DMS79 (cell line): ENCODE measurements around the gene BARX1.
"Not testable (repeated sequence)": the region's sequence is repeated elsewhere in the genome, so short reads cannot be mapped to it uniquely, and the experiment has no call there.

ENCODE experiments used
- DNase-seq: peaks from one replicate; lab custom pipeline; 2025; lab: John Stamatoyannopoulos, UW

BARX1 gene

DNA sequence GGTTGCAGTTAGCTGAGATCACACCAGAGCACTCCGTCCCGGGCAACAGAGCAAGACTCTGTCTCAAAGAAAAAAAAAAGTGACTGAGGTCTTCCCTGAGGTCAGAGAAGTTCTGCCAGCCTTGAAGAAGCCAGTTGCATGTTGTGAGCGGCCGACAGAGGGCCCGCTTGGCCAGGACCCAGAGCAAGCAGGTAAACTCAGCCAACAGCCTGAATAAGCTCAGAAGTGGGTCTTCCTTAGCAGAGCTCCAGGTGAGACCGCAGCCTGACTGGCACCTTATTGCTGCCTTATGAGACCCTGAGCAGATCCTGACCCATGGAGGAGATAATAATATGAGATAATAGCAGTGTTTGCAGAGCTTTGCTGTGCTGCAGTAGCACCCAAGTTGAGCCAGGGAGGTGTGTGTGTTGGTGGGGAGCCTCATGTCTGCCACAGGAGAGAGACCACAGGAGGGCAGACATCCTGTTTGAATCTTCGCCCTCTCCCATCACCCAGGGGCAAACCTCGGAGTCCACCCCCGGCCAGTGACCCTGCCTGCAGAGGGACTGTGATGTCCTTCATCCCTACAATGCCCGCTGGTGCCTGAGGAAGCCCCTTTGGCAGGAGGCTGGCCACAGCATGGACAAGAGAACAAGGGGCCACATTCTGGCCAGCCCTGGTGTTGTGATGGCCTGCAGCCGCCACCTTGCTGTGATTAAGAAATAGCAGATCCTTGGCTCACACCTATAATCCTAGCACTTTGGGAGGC lies 10.8 kb upstream of the BARX1 start:
- no peak for DNase-seq

DNA sequence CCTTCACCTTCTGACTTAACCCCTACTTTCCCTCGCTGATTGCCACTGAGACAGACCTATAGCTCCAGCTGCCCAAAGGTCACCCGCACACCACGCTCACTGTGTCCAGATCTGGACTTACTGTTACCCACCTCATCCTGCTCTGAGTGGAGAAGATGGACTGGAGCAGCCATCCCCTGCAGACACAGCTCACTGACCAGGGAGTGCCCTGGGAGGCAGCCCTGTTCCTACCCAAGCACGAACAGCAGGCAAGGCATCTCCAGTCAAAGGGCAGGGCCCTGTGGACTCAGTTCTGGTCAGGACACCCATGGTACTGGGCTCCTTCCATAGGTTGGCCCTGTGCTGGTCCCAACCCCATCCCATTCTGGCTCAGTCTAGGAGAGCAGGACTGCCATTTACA lies 9.5 kb upstream of the BARX1 start:
- DNase-seq: no peak

DNA sequence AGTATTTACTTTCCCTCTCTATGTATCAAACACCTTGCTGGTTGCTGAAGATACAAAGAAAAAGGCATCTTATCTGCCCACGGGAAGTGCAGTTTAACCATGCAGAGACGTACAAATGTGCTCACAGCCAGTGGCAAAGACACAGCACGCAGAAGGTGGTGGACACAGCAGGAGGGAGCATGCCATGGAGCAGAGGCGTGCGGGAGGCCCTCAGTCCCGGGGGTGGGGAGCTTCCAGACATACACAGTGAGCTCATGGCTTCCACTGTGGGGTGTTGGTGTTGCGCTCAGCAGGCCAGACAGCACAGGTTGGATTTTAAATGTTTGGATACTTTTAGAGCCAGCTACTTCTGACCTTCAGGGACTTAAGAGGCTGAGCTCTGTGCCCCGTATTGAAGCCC lies 8.8 kb upstream of the BARX1 start:
- no peak for DNase-seq

DNA sequence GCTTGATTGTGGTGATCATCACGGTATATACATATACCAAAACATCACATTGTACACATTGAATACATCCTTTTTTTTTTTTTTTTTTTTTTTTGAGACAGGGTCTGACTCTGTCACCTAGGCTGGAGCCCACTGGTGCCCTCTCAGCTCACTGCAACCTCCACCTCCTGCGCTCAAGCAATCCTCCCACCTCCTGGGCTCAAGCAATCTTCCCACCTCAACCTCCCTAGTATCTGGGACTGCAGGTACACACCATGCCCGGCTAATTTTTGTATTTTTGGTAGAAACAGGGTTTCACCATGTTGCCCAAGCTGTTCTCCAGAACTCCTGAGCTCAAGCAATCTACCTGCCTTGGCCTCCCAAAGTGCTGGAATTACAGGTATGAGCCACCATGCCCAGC lies 8.3 kb upstream of the BARX1 start:
- DNase-seq: not testable (repeated sequence)

DNA sequence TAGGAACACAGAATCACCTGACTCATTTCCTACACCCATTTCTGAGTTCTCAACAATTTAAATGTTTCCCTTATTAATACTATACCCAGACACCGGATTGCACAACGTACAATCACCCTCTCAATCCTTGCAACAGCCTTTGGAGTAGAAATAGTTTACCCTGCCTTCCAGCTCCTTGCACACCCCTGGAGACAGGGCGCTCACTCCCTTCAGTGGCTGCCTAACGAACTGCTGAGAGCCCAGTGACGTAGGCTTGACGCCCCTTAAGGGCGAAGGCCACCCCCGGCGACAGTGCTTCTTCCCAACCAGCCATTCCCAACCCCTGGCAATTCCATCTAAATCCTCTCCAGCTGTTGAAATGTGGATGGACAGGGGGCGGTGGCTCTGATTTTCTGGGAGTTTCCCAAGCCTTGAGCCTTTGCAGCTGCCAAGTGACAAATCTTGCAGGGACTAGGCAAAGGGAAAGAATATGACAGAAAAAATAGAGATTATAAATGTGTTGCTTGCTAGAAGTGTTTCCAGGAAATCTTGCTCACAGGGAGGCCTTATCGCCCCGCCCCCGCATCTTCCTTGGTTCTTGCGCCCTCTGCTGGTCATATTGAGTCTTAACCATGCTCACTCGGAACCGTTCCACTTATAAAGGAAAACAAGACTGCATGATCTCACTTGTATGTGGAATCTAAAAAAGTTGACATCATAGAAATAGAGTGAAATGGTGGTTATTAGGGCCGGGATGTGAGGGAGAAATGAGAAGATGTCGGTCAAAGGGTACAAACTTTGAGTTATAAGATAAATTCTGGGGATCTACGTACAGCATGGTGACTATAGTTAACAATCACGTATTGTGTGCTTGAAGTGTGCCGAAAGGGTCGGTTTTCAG lies 7.6 kb upstream of the BARX1 start:
- DNase-seq: peak; percentile 36

DNA sequence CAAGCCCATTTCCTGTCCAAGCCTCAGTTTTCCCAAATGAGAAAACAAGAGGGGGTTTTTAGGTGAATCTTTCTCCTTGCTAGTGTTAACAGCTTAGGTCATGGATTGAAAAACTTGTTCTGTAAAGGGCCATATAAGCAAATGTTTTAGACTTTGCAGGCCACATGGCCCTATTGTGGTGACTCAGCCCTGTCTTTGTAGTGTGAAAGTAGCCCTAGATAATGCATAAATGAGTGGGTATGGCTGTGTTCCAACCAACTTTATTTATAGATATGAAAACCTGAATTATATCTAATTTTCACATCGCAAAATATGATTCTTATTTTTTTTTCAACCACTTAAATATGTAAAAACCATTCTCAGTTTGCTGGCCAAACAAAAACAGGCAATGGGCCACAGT lies 6.9 kb upstream of the BARX1 start:
- no peak for DNase-seq

DNA sequence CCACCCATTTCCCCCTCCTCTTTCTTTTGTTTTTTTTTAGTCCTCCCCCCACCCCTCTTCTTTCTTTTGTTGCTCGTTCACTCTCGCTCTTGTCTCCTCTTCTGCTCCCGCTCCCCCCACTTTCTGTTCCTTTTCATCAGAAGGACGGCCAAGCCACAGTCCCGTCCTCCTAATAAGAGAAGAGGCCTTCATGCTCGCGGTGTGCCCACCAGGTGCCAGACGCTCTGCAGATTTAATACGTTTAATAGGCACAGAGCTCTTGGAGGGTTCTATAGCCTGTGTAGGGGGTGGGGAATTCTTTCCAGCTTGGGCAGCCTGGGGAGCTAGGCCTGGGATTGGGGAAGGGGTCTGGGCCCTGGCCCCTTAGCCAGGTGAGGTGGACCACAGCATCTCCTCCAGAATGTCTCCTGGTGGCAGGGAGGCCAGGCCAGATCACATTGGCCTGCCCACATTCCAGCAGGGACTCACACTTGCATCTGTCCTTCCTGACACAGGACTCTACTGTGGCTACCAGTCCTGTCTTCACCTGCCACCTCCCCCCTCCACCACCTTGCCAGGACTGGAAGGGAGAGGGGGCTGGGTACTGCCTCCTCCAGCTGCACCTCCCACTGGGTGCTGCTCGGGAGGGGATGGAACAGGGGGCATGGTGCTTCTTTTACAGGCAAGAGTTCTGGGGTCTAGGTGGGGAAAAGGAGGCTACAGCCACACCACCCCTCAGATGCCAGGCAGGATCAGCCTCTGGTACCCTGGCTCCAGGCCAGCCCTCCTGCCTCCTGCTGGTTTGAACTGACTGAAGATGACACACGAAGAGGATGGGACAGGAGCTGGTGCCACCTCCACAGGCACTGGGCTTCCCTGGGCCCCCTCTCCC lies 6.1 kb upstream of the BARX1 start:
- no peak for DNase-seq

DNA sequence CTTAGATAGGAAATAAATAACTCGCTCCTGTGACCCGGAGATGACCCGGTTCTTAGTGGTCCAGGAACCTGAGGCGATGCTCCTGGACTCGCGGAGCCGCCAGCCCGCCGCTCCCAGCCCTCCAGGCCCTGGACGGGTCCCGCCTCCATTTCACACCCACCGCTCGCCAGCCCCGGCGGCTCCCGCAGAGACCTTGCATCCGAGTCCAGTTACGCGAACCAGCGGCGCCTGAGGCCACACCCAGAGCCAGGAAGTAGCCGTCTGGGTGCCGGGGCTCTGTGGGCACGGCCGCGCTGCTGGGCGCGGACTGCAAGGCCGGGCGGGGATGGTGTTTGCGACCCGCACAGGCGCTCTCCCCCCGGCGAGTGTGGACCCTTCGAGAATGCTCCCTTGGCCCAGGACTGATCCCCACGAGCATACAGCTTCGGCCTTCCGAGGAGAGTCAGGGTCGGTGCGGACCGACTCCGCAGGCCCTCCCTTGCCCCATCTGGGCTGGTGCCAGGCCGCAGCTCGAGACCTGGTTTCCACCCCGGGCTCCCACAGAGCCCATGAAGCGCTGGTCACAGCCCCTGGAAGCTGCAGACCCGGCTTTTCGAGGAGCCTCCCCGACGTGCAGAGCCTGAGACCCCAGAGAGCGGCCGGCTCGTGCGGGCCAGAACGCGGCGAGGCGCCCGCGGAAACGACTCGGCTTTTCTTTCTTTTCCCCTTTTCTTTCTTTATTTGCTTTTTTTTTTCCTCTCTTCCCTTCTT lies 5.2 kb upstream of the BARX1 start:
- no peak for DNase-seq

DNA sequence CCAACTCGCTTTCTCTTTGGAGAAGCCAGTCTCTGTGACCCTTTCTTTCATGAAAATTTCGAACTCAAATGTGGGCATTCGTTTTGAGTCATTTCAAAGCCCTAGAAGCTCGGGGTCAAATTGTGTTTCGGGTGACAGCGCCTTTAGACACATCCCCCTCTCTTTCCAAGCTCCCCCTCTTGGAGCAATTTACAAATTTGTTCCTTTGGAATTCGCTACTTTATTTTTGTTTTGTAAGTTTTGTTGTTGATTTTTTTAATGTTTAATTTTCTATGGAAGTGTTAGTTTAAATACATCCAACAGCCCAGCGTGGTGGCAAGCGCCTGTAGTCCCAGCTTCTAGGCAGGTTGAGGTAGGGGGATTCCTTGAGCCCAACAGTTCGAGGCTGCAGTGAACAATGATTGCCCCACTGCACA lies 4.6 kb upstream of the BARX1 start:
- no peak for DNase-seq

DNA sequence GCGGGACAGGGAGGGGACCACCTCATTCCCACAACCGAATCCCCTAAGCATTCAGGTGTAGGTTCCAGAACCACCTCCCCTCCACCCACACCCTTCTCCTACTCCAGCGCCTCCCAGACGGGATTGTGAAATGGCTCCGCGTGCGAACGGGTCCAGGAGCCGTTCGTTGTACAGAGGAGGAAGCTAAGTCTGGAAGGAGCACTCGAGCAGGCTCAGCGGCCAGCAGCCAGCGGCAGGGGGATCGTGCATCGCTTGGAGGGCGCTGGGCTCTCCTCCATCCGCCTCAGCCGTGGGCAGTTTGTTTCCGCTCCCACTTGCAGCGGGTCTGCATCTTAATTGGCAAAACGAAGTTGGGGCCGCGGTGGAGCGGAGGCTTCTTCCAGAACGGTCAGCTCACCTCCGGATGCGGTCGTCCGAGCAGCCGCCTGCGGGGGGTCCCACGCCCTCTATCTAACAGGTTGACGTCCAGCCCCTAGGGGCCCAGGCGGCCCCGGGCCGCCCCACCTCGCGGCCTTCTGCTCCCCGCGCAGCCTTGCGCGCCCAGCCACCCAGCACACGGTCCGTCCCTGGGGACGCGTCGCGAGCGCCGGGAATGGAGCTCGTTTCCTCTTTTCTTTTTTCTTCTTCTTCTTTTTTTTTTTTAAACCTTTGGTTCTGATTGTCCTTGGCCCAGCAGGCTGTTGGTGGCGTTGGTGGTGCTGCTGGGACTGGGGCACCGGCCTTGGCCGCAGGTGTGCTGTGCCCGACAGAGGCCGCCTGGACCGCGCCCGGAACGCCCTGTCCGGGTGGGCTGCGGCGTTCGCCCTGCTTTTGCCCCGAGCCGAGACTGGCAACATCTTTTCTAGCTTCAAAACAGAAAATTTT lies 3.9 kb upstream of the BARX1 start:
- DNase-seq: no peak

DNA sequence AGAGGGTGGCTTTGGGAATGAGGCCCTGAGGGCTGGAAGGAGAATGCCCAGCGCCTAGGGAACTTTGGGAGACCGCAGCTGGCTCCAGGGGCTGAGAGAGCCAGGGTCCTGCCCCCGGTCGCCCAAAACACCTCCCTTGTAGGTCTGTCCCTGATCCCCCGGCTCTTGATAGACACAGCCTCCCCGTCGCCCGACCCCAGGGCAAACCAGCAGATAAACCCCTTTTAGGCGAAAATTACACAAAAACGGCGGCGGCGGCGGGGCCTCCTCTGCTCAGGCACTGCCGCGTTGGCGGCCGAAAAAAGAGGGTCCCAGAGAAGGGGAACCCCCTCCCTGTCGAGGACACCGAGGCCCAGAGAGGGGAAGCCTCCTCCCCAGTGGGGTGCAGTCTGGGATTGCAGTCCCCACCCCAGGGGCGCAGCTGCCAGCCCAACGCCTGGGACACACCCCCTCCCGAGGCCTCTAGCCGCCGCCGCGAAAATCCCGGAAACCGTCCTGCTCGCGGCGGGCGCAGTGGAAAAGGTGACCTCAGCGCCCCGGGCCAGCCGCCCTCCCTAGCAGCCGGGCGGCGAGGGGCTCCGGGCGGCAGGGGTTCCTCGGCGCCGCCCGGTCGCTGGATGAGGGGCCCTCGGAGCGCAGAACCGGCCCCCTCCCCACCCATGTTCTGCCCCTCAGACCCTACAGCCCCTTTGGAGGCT lies 3.1 kb upstream of the BARX1 start:
- DNase-seq: no peak

DNA sequence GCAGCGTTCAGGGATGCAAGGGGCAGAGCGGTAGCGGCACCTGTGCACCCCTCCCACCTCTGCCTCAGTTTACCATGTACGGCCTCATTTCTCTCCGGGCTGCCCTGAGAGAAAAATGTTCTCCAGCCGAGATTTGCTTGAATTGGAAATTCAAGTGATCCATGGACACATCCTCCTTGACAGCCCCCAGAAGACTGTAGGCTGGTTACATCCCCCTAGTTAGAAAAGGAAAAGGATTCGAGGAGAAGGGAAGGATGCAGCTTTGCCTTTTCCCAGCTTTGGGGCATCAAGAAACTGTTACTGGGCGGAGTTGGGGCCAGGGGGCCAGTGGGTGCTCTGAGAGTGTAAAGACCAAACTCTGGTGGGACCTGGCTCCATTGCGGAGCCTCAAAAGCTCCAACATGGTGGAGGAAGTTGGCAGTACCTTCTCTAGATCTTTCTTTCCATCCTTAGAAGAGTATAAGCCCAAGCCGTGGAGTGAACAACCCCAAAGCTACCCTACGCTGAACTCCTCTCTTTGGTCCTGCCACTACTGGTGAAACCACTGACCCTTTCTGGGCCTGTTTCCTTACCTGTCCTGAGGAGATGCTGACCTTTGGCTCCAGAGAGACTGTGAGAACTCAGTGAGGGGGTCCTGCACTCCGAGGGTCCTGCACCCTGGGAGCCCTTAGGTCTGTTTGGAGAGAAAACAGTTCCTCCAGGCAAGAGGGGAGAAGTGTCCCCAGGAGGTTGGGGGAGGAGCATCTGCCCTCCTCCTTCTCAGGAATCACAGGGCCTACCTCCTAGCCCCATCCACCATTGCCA lies 1.0 kb upstream of the BARX1 start:
- no peak for DNase-seq

DNA sequence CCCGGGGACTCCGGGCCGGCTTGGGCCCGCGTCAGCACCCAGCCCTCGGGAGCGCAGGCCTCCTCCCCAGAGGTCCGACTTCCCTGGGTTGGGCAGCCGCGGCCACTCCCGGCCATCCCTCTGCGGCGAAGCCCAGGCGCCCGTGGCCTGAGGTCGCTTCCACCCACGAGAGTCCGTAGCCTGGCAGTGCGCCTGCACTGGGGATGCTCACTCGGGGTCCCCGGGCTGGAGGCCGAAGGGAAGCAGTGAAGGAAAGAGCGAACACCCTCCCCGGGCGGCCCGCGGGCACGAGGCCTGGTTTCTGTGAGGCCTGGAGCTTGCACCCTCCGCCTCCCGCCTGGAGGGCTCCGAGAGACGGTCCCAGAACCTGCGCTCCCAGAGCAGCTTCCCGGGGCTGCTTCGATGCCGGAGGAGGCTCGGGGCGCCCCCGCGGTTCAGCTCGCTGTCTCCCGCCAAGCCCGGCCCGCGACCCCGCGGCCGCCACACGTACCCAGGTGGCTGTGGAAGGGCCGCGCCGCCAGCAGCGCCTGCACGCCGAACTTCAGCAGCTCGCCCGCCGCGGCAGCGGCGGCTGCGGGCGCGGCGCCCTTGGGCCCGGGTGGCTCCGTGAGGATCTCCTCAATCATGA lies 607 bp downstream of the BARX1 start:
- DNase-seq: no peak

DNA sequence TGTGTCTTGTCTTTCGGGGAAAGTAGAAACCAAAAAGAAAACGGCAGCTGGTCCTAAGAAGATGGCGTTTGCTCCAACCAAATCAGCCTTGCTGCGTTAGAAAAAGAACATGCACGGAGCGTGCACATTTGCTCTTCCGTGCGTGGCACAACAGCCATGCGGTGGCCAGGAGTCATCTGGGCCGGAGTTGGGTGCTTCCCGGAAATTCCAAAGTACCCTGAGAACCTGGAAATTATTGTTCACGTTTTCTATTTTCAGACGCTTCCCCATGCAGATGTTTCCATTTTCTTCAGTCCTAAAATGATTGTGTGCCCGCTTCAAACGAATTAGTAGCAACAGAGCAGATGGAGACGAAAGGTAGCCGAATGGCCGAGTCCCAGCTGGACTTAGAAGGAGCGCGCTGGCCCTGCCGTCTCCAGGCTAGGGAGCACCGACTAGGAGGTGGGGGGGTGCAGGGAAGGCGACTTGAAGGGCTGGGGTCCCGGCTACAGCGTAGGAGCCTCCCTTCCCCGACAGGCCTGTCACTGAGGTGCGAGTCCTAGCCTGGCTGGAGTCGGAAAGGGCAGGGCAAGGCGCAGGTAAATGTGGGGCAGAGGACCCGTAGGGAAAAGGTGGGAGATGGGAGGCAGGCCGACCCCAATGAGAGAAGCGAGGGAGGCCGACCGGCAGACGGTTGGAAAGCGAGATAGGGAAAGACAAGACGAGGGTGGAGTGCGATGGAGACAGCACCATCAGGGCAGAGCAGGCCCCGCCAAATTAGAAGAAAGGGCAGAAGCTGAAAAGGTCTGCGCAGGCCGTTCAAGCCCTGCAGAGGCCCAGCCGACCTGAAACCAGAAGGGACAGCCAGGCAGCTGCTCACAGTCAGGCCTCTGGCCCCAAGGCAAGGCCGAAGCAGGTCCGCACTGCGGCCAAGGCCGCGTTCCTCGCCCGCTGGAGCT lies 1.4 kb downstream of the BARX1 start:
- DNase-seq: no peak

DNA sequence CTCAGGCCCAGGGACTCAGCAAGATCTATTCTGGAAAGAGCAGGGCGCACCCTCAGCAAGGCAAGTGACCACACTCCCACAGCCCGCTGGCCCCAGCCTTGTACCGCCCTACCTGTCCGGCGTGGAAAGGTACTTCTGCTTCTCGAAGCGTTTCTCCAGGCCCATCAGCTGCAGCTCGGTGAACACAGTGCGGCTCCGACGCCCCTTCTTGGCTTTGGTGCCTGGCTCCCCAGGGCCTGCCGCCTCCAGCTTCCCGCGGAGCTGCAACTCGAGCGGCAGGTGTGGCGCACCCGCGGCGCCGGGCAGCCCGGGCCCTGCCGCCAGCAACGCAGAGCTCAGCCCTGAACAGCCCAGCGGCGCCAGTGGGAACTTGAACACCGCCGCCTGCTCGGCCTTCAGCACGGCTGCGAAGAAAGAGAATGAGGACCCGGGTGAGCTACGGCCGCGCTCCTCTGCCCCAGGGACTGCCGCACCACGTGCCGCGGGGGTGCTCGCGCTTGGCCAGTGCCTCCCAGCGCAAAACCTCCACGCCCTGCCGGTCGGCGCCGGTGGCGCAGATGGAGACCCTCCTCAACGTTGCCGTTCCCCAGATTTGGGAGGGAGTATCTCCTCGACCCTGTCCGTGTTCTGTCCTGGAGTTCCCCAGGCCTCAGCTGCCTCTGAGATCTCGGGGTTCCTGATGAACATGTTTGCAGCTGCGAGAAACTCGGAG lies 2.2 kb downstream of the BARX1 start:
- no peak for DNase-seq

DNA sequence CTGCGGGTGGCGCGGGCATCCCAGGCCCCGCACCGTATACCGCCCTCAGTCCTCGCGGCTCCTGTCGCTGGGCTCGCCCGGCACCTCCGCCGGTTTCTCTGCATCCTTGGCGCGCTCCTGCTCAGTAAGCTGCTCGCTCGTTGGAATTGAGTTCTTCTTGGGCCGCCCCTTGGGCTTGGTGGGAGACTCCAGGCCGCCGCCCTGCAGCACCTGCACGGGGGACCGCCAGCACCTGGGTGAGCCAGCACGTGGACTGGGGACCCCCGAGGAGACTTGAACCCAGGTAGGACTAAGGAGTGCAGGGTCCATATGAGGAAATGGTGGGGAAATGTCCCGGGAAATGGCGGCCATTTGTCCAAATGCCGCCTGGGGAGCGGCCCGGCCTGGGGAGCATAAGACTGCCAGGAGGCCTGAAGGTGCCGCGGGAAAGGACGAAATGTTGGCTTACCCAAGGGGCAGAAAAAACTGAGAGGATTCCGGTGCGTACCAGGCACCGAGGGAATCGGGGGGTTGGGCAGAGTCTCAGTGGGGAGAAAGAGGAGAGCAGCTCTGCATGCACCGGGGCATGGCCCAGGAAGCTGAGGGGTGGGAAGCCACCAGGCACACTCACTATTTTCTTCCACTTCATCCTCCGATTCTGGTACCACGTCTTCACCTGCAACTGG lies 2.9 kb downstream of the BARX1 start:
- no peak for DNase-seq
